Measurements from ENCODE around the gene PTPRD.

PTPRD gene

GRCh38 chr9:10134266-10134665 lies 478.5 kb downstream of the PTPRD start:
- Histone ChIP-seq H3F3A (ENCODE audit: control insufficient read depth, insufficient read depth) (no peaks in the 10 kb centered on the region), H3K4me1 (ENCODE audit: control insufficient read depth, low read length) (no peaks in the 10 kb centered on the region), H3K9me2 (replicated peaks; ENCODE audit: control insufficient read depth, low read length) (no peaks in the 10 kb centered on the region), H3K4me3 (ENCODE audit: low read length) (no peak overlapping the region), H3K36me3 (ENCODE audit: control insufficient read depth, low read length) (no peaks in the 10 kb centered on the region), H3K4me2 (ENCODE audit: low read length) (no peak overlapping the region), H3K9me3 (ENCODE audit: control insufficient read depth, insufficient read depth, low read length) (no peaks in the 10 kb centered on the region), H3K27me3 (ENCODE audit: control insufficient read depth, low read length) (no peaks in the 10 kb centered on the region), H3K27ac (ENCODE audit: low read depth, low read length) (no peak overlapping the region), H3K79me2 (ENCODE audit: control insufficient read depth, low read length) (no peaks in the 10 kb centered on the region), H4K20me1 (ENCODE audit: control insufficient read depth, insufficient read depth, low read depth, low read length) (no peaks in the 10 kb centered on the region)
- TF ChIP-seq CTCF (IDR thresholded peaks at IDR 0.05; ENCODE audit: low read depth, low read length, poor library complexity, severe bottlenecking) (no peak), EZH2phosphoT487 (IDR thresholded peaks at IDR 0.05; ENCODE audit: borderline replicate concordance, low read length) (no peak)

- no peaks in the 10 kb centered on the region for H4K20me1 ChIP-seq (ENCODE audit: control insufficient read depth, insufficient read depth, low read depth, low read length)
- no peak overlapping the region for H3K4me2 ChIP-seq (ENCODE audit: low read length)
- H3K79me2 ChIP-seq (ENCODE audit: control insufficient read depth, low read length) = no peaks in the 10 kb centered on the region
- H3K36me3 ChIP-seq (ENCODE audit: control insufficient read depth, low read length) = no peaks in the 10 kb centered on the region
- H3K27ac ChIP-seq (ENCODE audit: low read depth, low read length) = no peak overlapping the region
- TF ChIP-seq CTCF (IDR thresholded peaks at IDR 0.05; ENCODE audit: low read depth, low read length, poor library complexity, severe bottlenecking) (no peak), EZH2phosphoT487 (IDR thresholded peaks at IDR 0.05; ENCODE audit: borderline replicate concordance, low read length) (no peak)
- H3K9me3 ChIP-seq (ENCODE audit: control insufficient read depth, insufficient read depth, low read length) = no peaks in the 10 kb centered on the region
- H3K27me3 ChIP-seq (ENCODE audit: control insufficient read depth, low read length) = no peaks in the 10 kb centered on the region
- no peaks in the 10 kb centered on the region for H3K4me1 ChIP-seq (ENCODE audit: control insufficient read depth, low read length)
- H3F3A ChIP-seq (ENCODE audit: control insufficient read depth, insufficient read depth) = no peaks in the 10 kb centered on the region
- no peak overlapping the region for H3K4me3 ChIP-seq (ENCODE audit: low read length)
- H3K9me2 ChIP-seq (replicated peaks; ENCODE audit: control insufficient read depth, low read length) = no peaks in the 10 kb centered on the region
These were observed 482.6 kb downstream of the PTPRD start for GRCh38 chr9:10130061-10130675.

GRCh38 chr9:10127867-10128266 lies 484.9 kb downstream of the PTPRD start:
- H3F3A ChIP-seq (ENCODE audit: control insufficient read depth, insufficient read depth) = no peaks in the 10 kb centered on the region
- H3K4me1 ChIP-seq (ENCODE audit: control insufficient read depth, low read length) = no peaks in the 10 kb centered on the region
- no peak overlapping the region for H3K4me2 ChIP-seq (ENCODE audit: low read length)
- H3K4me3 ChIP-seq (ENCODE audit: low read length) = no peak overlapping the region
- H3K79me2 ChIP-seq (ENCODE audit: control insufficient read depth, low read length) = no peaks in the 10 kb centered on the region
- TF ChIP-seq CTCF (IDR thresholded peaks at IDR 0.05; ENCODE audit: low read depth, low read length, poor library complexity, severe bottlenecking) (no peak), EZH2phosphoT487 (IDR thresholded peaks at IDR 0.05; ENCODE audit: borderline replicate concordance, low read length) (no peak)
- H3K27me3 ChIP-seq (ENCODE audit: control insufficient read depth, low read length) = no peaks in the 10 kb centered on the region
- H3K9me2 ChIP-seq (replicated peaks; ENCODE audit: control insufficient read depth, low read length) = no peaks in the 10 kb centered on the region
- H3K36me3 ChIP-seq (ENCODE audit: control insufficient read depth, low read length) = no peaks in the 10 kb centered on the region
- H4K20me1 ChIP-seq (ENCODE audit: control insufficient read depth, insufficient read depth, low read depth, low read length) = no peaks in the 10 kb centered on the region
- no peak overlapping the region for H3K27ac ChIP-seq (ENCODE audit: low read depth, low read length)
- H3K9me3 ChIP-seq (ENCODE audit: control insufficient read depth, insufficient read depth, low read length) = no peaks in the 10 kb centered on the region

Measured in DOHH2 (cell line).